ENCODE results near the gene NRXN3. TPM values are rescaled to one million over a fixed set of nuclear protein-coding genes. Genes with fewer than 3 reads are reported as not detected.
"Not testable (repeated sequence)": the region's sequence is repeated elsewhere in the genome, so short reads cannot be mapped to it uniquely, and the experiment has no call there.

NRXN3 gene
- total RNA-seq, 4 donors from 2014 or later: 0.04 to 0.16 TPM; not detected in 2

DNA sequence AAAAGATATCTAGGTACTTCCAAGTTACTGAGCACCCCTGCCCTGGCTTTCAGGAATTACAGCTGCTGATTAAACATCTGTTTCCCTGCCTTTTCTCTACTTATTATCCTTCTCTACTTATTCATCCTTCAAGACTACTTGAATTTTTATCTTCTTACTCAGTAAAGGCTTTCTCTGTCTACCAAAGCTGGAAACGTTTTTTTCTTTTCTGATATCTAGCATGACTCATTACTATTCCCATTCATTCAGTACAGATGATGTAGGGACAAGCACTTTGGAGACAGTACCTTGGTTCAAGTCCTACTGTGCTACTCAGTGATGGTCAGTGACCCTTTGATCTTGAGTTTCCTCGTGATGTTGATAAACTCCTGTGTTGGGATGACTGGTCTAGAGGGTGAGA is 848.7 kb downstream of the NRXN3 start:
- no peak overlapping the region for H3K27ac ChIP-seq
- in situ Hi-C loops (cut with MboI; ENCODE audit: low sequenced_read_pairs in 4 of 4) (no loop called here), intact Hi-C loops (cut with DNase I; ENCODE audit: low total_unique reads) (no loop called here)
- H3K27me3 ChIP-seq: no peaks in the 10 kb centered on the region
- H3K4me3 ChIP-seq: no peak overlapping the region
- no peaks in the 10 kb centered on the region for H3K4me1 ChIP-seq
- H3K9me3 ChIP-seq: no peaks in the 10 kb centered on the region
- no peaks in the 10 kb centered on the region for H3K36me3 ChIP-seq
- DNase-seq (no peak), ATAC-seq (no peak)
- no peak for TF ChIP-seq POLR2A (IDR thresholded peaks at IDR 0.05)
- TF ChIP-seq, protein P1, sequence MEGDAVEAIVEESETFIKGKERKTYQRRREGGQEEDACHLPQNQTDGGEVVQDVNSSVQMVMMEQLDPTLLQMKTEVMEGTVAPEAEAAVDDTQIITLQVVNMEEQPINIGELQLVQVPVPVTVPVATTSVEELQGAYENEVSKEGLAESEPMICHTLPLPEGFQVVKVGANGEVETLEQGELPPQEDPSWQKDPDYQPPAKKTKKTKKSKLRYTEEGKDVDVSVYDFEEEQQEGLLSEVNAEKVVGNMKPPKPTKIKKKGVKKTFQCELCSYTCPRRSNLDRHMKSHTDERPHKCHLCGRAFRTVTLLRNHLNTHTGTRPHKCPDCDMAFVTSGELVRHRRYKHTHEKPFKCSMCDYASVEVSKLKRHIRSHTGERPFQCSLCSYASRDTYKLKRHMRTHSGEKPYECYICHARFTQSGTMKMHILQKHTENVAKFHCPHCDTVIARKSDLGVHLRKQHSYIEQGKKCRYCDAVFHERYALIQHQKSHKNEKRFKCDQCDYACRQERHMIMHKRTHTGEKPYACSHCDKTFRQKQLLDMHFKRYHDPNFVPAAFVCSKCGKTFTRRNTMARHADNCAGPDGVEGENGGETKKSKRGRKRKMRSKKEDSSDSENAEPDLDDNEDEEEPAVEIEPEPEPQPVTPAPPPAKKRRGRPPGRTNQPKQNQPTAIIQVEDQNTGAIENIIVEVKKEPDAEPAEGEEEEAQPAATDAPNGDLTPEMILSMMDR (IDR thresholded peaks at IDR 0.05 in 4 of 5, conservative IDR thresholded peaks at IDR 0.05 in 1 of 5): no peak

DNA sequence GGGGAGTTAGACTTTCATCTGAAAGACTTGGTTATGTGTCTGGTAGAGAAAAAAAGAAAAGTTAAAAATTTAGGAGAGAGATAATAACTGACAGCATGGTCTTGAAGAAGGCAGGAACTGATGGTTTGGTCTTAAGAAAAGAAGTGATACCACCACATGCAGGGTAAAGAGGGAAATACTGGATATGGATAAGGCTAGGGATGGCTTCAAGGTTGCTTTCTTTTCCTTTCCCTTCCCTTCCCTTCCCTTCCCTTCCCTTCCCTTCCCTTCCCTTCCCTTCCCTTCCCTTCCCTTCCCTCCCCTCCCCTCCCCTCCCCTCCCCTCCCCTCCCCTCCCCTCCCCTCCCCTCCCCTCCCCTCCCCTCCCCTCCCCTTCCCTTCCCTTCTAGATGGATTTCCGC is 849.7 kb downstream of the NRXN3 start:
- DNase-seq; H3K9me3 ChIP-seq; H3K27me3 ChIP-seq; H3K4me1 ChIP-seq; intact Hi-C loops (cut with DNase I; ENCODE audit: low total_unique reads); H3K4me3 ChIP-seq; H3K27ac ChIP-seq; H3K36me3 ChIP-seq; in situ Hi-C loops (cut with MboI; ENCODE audit: low sequenced_read_pairs in 4 of 4); ATAC-seq: not testable (repeated sequence)

DNA sequence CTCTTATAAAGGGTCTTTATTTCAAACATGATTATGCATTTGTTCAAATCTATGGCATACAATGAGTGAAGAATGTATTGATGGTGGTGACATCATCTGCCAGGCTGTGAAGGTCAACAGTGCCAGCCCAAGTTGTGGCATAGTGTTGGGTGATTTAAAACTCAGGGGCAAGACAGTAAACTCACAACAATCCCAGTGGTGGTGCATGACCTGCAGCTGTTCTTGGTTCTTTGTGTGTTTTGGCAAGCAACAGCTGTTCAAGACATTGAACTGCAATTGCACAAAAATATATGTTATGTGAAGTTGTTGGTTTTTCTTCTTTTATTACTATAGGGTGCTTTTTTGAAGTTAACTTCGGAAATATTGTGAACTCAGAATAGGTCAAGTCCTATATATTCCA is 851.6 kb downstream of the NRXN3 start:
- H3K27me3 ChIP-seq: no peaks in the 10 kb centered on the region
- no peaks in the 10 kb centered on the region for H3K4me1 ChIP-seq
- DNase-seq (no peak), ATAC-seq (no peak)
- in situ Hi-C loops (cut with MboI; ENCODE audit: low sequenced_read_pairs in 4 of 4) (no loop called here), intact Hi-C loops (cut with DNase I; ENCODE audit: low total_unique reads) (no loop called here)
- H3K27ac ChIP-seq: no peak overlapping the region
- no peak for TF ChIP-seq POLR2A (IDR thresholded peaks at IDR 0.05)
- TF ChIP-seq, protein P1 (IDR thresholded peaks at IDR 0.05 in 4 of 5, conservative IDR thresholded peaks at IDR 0.05 in 1 of 5): no peak
- H3K9me3 ChIP-seq: no peaks in the 10 kb centered on the region
- H3K4me3 ChIP-seq: no peak overlapping the region
- H3K36me3 ChIP-seq: no peaks in the 10 kb centered on the region

DNA sequence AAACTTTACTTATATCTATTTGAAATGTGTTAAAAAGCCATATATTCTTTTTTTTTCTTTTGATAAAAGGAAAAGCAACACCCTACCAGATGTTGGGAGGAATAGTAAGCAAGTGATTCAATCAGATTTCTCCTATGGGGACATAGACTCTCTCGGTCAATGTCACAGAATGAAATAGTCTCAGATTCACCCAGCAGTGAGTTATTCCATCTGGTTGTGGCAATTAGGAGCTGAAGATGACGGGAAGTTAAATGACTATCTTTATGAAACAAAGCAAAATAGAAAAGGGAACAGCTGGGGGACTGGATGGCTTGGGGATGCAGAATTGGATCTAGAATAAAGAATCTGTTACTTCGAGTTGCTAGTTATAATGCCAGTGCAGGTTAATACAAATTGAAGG is 857.0 kb downstream of the NRXN3 start:
- DNase-seq (no peak), ATAC-seq (no peak)
- H3K9me3 ChIP-seq: no peaks in the 10 kb centered on the region
- intact Hi-C loops (cut with DNase I; ENCODE audit: low total_unique reads) (no loop called here), in situ Hi-C loops (cut with MboI; ENCODE audit: low sequenced_read_pairs in 4 of 4) (no loop called here)
- H3K27me3 ChIP-seq: no peaks in the 10 kb centered on the region
- TF ChIP-seq, protein P1 (IDR thresholded peaks at IDR 0.05 in 4 of 5, conservative IDR thresholded peaks at IDR 0.05 in 1 of 5): no peak
- TF ChIP-seq POLR2A (IDR thresholded peaks at IDR 0.05): no peak
- H3K4me3 ChIP-seq: no peak overlapping the region
- H3K36me3 ChIP-seq: no peaks in the 10 kb centered on the region
- no peak overlapping the region for H3K27ac ChIP-seq
- H3K4me1 ChIP-seq: no peaks in the 10 kb centered on the region

DNA sequence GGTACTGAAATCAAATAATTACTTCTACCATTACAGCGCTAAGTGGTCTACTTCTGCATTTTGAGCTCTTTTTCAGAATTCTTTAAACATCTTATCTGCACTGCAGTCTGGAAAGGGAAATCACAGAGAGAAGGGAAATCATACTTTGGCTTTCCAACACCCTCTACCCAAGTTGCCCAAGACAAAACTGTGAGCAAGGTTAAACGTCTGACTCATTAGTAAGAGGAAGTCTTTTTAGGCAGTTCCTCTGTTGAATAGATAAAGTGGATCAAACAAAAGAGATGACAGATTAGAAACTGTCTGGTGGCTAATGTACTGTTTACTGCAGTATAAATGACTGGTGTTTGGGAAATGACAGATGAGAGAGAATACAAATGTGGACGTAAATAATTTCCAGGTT is 858.1 kb downstream of the NRXN3 start:
- TF ChIP-seq POLR2A (IDR thresholded peaks at IDR 0.05): no peak
- TF ChIP-seq, protein P1 (IDR thresholded peaks at IDR 0.05 in 4 of 5, conservative IDR thresholded peaks at IDR 0.05 in 1 of 5): no peak
- no peak for DNase-seq
- Histone ChIP-seq H3K4me3 (no peak overlapping the region), H3K36me3 (no peaks in the 10 kb centered on the region), H3K4me1 (no peaks in the 10 kb centered on the region), H3K9me3 (no peaks in the 10 kb centered on the region), H3K27ac (no peak overlapping the region), H3K27me3 (no peaks in the 10 kb centered on the region)
- in situ Hi-C loops (cut with MboI; ENCODE audit: low sequenced_read_pairs in 4 of 4): no loop called here
- ATAC-seq: no peak
- intact Hi-C loops (cut with DNase I; ENCODE audit: low total_unique reads): no loop called here
